NCI-H2081 treated with DMSO at 0.1 percent for 48 hours (cell line): ENCODE measurements around the gene TOPBP1.
"Not testable (repeated sequence)": the region's sequence is repeated elsewhere in the genome, so short reads cannot be mapped to it uniquely, and the experiment has no call there.

Source experiments
- DNase-seq: peaks from one replicate; lab custom pipeline; 2025; lab: John Stamatoyannopoulos, UW

The TOPBP1 gene

DNA sequence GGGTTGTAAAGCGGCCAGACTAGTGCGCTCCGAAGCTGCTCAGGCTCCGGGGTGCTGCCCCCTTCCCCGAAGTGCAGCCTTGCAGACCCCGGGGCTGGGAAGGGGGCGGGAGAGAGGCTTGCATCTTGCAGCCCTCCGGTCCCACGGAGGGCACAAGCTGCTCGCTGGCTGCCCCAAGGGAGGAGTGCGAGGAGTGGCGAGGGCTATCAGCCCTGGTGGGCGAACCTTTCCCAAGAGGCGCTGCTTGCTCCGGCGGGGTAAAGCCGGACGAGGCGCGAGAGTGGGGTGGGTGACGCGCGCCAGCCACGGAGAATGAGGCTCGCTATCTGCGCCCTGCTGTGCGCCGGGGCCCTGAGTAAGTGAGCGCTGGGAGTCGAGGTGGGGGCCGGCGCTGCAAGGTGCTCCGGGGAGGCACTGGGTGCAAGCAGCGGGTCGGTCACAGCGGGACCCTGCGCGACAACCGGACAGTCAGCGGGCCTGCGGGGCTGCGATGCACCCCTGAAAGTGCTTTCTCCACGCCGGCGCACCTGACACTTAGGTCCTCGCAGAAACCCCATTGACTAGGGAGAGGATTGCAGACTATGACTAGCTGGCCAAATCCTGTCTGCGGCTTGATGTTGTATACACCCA is 12.7 kb upstream of the TOPBP1 start:
- no peak for DNase-seq

DNA sequence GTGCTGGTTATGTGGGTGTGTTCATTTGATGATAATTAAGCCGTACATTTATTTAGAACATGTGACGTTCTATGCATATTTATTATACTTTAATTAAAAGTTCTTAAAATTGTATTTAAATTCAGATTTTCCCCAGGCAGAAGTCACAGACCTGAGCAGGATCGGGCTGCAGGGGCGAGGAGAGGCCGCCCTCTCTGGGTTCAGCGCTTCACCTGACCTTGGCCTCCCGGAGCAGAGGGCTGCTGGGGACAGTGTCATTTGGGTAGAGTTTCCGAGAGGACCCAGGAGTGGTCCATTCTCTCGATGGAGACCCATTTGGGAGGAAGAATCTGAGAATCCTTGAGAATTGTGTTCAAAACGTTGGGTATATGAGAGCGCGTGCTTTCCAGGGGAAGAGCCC is 12.0 kb upstream of the TOPBP1 start:
- DNase-seq: no peak

DNA sequence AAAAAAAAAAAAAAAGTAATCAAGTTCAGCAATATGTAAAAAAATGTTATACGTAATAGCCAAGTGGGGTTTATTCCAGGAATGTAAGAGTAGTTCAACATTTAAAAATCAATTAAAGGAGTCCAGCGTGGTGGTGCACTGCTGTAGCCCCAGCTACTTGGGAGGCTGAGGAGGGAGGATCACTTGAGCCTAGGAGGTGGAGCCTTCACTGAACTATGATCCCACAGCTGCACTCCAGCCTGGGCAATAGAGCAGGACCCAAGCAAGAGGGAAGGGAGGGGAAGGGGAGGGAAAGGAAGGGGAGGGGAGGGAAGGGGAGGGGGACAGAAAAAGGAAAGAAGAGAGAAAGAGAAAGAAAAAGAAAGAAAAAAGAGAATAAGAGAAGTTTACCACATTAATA is 10.7 kb upstream of the TOPBP1 start:
- DNase-seq: no peak

DNA sequence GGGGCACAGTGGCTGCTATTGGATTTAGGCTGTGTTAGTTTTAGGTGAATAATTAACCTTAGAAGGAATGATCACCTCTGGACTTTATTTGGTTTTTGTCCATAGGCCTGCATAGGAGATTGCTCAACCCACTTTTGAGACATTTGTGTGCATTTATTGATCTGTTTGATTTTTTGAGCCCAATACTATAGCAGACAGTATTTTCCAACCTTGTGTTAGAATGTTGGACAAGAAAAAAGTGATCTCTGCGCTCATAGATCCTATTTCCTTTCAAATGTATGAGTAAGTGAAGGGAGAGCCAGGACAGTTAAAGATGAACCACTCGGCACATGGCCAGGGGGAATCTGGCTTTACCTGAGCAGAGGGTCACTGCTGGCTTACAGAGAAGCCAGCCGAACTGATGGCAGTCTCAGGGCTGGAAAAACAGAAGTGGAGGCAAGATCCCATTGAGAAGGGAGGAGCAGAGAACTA is 8.8 kb upstream of the TOPBP1 start:
- no peak for DNase-seq

DNA sequence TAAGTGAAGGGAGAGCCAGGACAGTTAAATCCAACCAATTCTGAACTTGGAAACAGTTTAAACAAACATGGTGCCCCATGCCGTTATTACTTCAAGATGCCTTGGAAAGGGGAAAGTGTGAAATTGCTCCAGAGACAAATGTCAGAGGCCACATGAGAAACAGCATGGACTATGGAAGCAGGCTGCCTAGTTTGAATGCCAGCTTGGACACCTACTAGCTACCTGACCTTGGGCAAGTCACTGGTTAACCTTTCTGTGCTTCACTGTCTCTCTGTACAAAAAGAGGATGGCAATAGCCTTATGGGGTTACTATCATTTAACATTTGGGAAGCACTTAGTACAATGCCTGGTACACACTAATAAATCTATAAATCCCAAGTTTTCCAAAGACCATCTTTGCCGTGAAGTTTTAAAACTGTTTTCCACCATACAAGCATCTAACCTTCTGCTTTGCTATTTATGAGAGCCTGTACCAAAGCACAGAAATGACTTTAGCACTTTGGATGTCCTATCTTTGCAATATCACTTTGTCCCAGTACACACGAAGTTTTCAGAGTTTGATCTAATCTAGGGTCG is 8.3 kb upstream of the TOPBP1 start:
- no peak for DNase-seq

DNA sequence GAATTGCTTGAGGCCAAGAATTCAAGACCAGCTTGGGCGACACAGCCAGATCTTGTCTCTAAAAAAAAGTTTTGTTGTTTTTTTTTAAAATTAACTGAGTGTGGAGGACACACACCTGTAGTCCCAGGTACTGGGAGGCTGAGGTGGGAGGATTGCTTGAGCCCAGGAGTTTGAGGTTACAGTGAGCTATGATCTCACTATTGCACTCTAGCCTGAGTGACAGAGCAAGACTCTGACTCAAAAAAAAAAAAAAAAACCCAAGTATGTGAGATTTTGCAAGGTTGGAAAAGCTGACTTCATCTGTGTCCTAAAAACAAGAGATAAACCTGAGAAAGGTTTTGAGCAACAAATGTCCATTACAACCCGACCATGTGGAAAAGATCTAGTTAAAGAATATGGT is 5.4 kb upstream of the TOPBP1 start:
- DNase-seq: no peak

DNA sequence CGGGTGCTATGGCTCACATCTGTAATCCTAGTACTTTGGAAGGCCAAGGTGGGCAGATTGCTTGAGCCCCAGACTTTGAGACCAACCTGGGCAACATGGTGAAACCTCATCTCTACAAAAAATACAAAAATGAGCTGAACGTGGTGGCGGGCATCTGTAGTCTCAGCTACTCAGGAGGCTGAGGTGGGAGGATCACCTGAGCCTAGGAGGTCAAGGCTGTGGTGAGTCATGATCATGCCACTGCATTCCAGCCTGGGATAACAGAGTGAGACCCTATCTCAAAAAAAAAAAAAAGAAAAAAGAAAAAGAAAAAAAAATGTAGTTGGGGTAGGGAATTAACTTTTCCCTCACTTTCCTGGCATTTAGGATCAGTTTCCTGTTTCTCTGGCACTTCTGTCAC is 3.4 kb upstream of the TOPBP1 start:
- not testable (repeated sequence) for DNase-seq

DNA sequence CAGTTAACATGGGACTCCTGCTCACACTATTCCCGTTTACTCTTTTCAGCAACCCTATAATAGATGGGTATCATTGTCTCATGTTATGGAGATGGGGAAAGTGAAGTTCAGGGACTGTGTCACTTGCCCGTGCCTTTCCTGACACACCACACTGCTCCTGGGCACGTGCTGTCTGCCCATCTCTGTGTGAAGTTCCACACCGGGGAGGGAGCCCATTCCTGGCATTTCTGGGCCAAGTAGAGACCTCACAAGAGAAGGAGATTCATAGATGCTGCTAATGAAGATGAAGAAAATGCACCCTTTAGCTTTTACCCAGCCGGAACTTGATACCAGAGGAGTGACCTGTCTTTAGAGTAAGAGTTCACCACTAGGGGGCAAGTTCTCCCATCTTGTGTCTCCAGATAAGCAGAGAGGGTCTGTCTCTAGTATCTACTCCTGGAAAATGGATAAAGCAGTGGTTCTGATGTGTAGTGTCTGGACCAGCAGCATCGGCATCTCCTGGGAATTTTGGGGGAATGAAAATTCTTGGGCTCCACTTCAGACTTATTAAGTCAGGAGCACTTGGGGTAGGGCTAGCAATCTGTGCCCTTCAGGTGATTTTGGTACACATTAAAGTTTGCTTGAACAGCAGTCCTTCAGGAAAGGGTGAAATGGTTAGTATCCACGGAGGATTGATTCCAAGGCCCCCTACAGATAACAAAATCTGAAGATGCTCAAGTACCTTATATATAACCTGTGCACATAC is 2.0 kb upstream of the TOPBP1 start:
- DNase-seq: peak; percentile 51

DNA sequence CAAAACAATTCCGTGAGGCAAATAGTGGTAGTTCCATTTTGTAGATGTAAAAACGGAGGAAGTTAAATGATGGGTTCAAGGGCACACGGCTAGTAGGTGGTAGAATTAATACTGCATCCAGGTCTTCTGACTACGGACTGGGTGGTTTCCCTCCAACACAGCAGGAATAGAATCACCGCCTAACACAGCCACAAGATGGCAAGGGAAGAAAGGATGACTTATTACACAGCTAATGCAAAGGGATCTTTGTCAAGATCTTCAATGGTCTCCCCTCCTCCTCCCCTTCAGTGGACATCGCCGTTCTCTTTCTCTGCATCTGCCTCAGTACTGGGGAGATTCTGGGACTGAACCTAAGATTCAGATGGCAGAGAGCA is 524 bp upstream of the TOPBP1 start:
- peak; percentile 61 for DNase-seq

DNA sequence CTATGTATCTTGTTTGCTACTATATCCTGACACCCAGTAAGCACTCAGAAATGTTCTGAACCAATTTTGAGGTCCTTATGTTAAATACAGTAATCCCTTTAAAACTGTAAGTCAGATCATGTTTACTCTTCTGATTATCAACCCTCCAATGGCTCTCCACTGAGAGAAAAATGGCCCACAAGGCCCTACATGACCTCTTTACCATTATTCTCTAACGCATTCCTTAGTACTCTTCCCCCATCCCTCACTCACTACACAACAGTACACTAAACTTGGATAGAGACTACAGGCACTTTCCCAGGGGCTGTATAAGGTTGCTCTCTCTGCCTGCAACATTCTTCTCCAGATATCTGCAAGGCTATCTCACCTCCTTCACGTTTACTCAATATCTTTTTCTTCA is 1.9 kb downstream of the TOPBP1 start:
- DNase-seq: no peak

DNA sequence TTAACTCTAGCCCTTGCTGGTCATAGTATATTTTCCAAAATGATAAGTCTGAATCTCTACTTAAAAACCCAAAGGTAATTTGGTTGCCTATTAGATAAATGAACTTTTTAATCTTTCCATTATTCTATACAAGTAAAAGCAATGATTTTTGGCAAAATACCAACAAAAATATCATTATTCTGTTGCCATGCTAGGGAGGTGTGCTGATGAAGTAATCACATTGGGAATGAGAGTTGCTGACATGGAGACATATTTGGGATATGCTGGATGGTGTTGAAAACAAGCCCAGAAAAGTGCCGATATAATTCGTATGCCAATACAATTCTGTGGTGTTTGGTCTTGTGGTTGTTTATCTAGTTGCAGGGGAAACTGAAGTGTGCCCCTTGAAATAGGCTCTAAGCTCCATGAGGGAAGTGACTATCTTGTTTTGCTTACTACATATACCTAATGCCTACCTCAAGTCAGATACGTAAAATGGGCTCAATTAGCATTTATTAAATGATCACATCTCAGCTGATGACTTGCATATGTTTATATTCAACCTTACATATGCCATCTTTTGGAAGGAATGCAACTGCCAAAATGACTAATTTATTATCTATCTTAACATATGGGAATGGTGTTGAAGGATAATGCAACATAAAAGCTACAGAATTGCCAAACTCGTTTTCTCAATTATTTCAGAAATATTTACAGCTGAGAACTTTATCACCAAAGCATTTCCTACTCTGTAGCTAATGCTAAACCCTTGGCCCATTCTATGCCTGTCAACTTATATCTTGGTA is 5.8 kb downstream of the TOPBP1 start:
- no peak for DNase-seq

DNA sequence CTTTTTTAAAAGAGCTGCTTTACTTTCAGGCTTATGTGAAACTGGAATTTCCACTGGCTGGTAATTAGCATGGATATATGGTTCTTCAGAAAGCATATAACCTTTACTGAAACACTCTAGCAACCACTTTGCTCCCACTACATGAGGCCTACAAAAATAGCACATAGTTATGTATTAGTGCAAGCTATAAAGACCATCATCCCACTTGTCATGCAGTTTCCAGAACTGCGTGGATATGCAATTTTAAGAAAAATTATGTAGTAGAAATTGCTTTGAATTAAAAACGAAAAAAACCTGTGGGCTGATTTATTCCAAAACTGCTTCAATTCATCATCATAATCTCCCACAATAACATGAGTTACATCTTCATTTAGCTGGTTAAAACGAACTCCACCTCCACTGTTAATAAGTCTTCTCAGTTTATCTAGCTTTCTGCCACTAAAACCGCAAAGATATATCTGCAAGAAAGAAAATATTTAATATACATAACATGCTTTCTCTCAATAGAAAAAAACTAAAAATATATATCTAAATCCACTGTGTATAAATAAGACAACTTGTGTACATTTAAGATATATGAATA is 12.2 kb downstream of the TOPBP1 start:
- DNase-seq: no peak

DNA sequence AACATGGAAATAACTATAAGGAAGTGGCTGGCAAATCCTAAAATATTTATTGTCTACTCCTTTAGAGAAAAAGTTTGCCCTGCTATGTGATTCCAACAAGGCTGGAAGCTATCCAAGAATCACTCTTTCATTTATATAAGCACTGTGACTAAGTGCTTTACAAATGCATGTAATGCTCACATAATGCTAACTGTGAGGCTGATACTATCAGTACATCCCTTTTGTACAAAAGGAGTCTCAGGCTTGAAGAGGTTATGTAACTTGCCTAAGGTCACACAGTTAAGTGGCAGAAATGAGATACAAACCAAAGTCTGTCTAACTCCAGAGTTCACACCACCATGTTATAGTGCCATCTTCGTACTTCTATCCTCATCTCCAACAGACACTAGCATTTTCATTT is 17.0 kb downstream of the TOPBP1 start:
- no peak for DNase-seq

DNA sequence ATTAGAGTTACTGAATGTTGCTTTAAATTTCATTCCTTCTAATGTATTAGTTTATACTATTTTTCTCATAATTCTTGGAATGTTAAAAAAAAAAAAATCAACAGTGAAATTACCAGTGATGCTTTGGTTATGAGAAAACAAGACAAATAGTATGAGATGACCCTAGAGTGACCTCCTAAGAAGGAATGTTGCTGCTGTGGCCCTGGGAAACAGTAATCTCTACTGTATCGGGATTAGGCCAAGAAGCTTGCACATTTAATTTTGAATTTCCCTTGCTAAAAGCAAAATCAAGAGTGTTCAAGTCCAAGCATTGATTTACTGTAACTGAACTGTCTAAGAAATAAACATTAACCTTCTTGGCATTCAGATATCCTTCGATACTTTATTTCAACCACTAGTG is 18.1 kb downstream of the TOPBP1 start:
- DNase-seq: no peak

DNA sequence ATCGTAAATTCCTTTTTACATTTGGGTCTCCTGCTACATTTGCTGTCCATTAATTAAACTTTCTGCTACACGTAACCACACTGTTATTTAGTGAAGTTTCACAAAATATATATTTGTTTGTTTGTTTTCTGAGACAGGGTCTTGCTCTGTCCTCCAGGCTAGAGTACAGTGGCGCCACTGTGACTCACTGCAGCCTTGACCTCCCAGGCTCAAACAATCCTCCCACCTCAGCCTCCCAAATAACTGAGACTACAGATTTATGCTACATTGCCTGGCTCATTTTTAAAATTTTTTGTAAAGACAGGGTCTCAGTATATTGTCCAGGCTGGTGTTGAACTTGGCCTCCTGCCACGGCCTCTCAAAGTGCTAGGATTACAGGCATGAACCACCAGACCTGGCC is 20.5 kb downstream of the TOPBP1 start:
- DNase-seq: no peak

DNA sequence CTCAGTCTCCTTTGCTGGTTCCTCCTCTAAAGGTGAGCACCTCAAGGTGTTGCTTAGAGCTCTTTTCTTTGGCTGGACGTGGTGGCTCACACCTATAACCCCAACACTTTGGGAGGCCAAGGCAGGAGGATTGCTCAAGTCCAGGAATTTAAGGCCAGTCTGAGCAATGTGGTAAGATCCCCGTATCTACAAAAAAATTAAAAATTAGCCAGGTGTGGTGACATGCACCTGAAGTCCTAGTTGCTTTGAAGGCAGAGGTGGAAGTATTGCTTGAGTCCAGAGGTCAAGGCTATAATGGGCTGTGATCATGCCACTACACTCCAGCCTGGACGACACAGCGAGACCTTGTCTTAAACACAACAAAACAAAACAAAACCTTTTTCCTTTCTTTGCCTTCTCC is 28.3 kb downstream of the TOPBP1 start:
- no peak for DNase-seq

DNA sequence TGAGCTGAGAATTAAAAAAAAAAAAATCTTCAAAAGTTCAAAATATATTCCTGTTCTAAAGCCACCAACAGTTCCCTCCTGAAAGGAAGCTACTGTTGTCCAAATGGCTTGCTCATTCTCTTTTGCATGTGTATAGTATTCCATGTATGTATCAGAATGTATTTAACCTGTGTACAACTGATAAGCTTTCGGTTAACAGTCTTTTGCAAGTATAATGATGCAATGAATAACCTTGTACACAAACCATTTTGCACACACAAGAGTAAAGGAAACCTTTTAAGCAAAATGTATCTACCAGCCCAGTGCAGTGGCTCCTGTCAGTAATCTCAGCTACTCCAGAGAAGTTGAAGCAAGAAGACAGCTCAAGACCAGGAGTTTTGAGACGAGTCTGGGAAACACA is 32.6 kb downstream of the TOPBP1 start:
- DNase-seq: no peak

DNA sequence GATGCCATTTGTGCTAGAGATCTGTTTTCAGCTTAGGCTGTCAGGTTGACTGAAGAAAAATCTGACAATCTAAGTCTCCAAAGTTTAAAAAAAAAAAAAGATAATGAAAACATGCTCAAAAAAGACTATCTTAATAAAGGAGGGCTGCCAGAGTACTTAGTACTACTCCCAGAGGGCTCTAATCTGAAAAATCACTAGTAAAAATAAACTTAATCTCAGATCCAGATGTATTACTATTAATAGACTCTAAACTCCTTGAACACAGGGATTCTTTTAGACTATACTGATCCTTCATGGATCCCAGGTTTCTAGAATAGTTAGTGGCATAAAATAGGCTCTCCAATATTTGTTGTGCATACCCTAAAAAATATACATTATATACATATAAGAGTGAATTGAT is 34.0 kb downstream of the TOPBP1 start:
- DNase-seq: no peak

DNA sequence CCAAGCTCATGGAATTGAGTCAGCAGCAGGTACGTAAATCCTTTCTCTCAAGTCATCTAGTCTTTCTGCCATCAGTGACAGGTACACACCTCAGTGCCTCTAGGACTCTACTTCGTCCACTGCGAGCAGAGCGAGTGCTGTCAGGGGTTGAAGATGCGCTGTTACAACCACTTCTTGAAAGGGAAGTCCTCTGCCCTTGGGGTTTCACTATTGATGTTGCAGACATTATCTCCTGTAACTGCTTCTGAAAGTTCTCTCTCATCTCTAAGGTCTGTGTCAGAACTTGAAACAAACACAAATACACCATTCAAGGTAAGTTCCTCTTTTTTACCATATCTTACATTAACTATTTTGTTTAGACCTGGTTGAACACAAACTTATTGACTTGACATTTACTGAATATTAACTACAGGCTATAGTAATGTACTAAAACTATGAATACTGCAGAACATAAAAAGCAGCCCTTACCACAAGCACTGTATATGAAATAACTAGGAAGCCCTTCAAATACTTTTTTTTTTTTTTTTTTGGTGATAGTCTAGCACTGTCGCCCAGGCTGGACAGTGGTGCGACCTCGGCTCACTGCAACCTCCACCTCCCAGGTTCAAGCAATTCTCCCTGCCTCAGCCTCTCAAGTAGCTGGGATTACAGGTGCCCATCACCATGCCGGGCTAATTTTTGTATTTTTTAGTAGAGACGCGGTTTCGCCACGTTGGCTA is 41.5 kb downstream of the TOPBP1 start:
- DNase-seq: no peak

DNA sequence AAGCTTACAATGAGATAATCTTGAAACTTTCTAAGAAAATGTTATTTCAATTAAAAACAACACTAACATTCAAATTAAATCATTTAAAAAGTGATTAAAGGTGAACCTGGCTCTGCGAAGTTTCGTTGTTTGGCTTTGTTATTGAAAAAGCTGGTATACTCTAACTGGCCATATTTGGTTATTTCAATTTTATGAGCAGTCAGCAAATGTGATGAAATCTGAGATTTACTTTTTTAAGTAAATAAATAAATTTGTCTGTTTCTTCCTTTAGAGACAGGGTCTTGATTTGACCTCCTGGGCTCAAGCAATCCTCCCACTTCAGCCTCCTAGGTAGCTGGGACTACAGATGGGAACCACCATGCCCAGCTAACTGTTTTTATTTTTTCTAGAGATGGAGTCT is 50.2 kb downstream of the TOPBP1 start:
- DNase-seq: no peak

DNA sequence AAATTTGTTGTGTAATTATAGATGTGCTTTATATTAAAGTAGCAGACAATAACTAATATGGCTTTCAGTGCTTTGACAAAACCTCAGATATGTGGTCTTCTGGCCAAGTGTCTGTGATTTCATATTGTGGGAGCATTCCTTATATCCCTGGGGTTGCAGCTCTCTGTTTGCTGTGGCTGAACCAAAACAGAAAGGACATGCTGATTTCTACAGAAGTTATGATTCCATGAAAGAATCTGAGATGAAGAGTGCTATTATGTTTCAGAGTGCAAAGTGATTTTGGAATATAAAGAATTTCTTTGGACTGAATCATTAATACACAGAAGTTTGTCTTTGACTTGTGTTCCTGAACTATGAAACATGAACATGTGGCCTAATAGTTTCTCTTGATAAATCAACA is 51.7 kb downstream of the TOPBP1 start:
- DNase-seq: no peak

DNA sequence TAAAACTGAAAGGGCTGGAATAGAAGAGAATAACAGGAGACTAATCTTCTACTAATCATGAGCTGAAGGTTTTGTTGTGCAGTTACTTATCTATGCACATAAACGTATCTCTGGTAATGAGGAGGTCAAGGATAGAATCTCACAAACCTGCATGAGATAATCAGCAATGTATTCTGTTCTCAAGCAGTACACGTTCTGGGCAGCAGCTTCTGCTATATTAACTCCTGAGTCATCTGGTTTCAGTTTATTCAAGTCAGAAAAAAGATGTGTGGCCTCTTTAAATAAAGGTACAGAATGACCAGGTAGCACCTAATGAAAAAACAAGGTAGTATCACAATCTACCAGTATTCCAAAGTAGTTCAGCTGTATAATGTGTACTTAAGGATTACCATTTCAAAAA is 53.4 kb downstream of the TOPBP1 start:
- DNase-seq: no peak
